Kidney (tissue), 14 donors: ENCODE measurements around the gene MPZL1. TPM values are rescaled to one million over a fixed set of nuclear protein-coding genes. Genes with fewer than 3 reads are reported as not detected.

ENCODE experiments used
- DNase-seq, 5 donors: peaks; one replicate each; pipeline ENCODE4 v3.0.0-alpha.2; 2013 to 2020
- FAIRE-seq: peaks from 2 replicates; lab custom pipeline; 2012; peaks lifted over from hg19 to GRCh38; lab: Jason Lieb, UNC
- H3K27ac ChIP-seq, 2 donors: one replicate each; pipeline ENCODE4 v1.7.0; 2013; ENCODE audit warnings: low read depth in 2 of 2, low read length in 2 of 2, inconsistent platforms in 1 of 2
- H3K27me3 ChIP-seq: one replicate; pipeline ENCODE4 v1.7.1; 2013; ENCODE audit warnings: low read length, inconsistent platforms; ENCODE audit not compliant: control insufficient read depth, insufficient read depth
- H3K36me3 ChIP-seq, 3 donors: one replicate each; pipeline versions ENCODE4 v1.7.0 to v1.7.1; 2013; ENCODE audit warnings: low read length in 3 of 3, control low read depth in 1 of 3, inconsistent platforms in 1 of 3; ENCODE audit not compliant: insufficient read depth in 3 of 3, control insufficient read depth in 2 of 3
- H3K4me1 ChIP-seq, 3 donors: one replicate each; pipeline versions ENCODE4 v1.7.0 to v1.7.1; 2013; ENCODE audit warnings: low read length in 3 of 3, inconsistent platforms in 1 of 3, low read depth in 1 of 3; ENCODE audit not compliant: control insufficient read depth in 2 of 3, insufficient read depth in 2 of 3
- H3K4me3 ChIP-seq, 3 donors: one replicate each; pipeline versions ENCODE4 v1.7.0 to v1.8.1; 2013; ENCODE audit warnings: low read length in 3 of 3, control low read depth in 1 of 3, inconsistent platforms in 1 of 3
- H3K9ac ChIP-seq, 3 donors: one replicate each; pipeline versions ENCODE4 v1.7.0 to v1.7.1; 2013; ENCODE audit warnings: low read length in 3 of 3, control low read depth in 1 of 3, inconsistent platforms in 1 of 3
- H3K9me3 ChIP-seq, 3 donors: one replicate each; pipeline versions ENCODE4 v1.7.0 to v1.7.1; 2013; ENCODE audit warnings: low read length in 3 of 3, control low read depth in 1 of 3, inconsistent platforms in 1 of 3; ENCODE audit not compliant: control insufficient read depth in 2 of 3, insufficient read depth in 1 of 3
- intact Hi-C: fragments of 100-400 bp; cut with DNase I; formaldehyde crosslinking; loops from one replicate; pipeline ENCODE4 v1.11.1; 2022
- polyA plus RNA-seq: library from polyadenylated mRNA; stranded (reverse); fragments of 350-450 nt; fragmentation: Illumina TruSeq; extraction: RNeasy Lipid Tissue Mini Kit (QIAGEN cat#74804); gene quantifications from one replicate; pipeline ENCODE4 v1.2.3, GENCODE V29; 2014; ENCODE audit warnings: low read depth, low replicate concordance; ENCODE audit not compliant: insufficient read depth
- total RNA-seq: library from RNA; stranded (reverse); fragmentation: NEBNext Ultra II Directional; extraction: Animal tissue kit (Norgen Biotek cat#: 25700); gene quantifications from one replicate; pipeline ENCODE4 v1.2.1, GENCODE V29; 2021
- TF ChIP-seq, protein P1 (sequence below): IDR thresholded peaks from 3 replicates; pipeline ENCODE4 v1.5.1; 2012; ENCODE audit warnings: mild to moderate bottlenecking, moderate library complexity, borderline replicate concordance; ENCODE audit not compliant: insufficient read depth; ENCODE audit errors: extremely low read depth
- donor health status: control.
- donor health status: control.
- donor health status: control.
- donor health status: control.
- donor health status: control.
- donor health status: DM: yes; HTN: yes; CAD: no.
- donor health status: Normal renal cell carcinoma (clear cell type).

MPZL1 gene
- total and polyA plus RNA-seq, 2 donors from 2014 or later: 42.1 to 98.3 TPM

DNA sequence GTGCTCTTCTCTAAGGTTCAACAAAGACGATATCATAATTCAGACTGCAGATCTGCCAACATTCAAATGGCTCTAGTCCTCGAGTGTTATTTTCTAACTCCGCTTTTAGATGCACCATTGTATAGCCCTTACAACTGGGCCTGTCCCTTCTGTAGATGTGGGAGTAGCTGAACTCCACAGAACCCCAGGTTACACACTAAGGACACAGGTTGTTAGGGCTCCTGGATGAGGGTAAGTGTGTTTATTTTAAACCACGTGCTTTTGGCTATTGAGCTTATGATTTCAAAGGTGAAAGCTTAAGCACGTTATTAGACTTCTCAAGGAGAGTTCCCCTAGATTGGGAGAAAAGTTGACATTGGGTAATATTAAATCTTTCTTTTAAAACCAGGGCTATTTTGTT lies 64.7 kb downstream of the MPZL1 start:
- no peaks in the 10 kb centered on the region for H3K27me3 ChIP-seq
- intact Hi-C loops: no loop called here
- H3K9me3 ChIP-seq: no peaks in the 10 kb centered on the region
- H3K4me3 ChIP-seq: no peak overlapping the region
- no peak overlapping the region for H3K9ac ChIP-seq
- H3K36me3 ChIP-seq: peaks cover 2 to 6% (median 3%) of the 10 kb centered on the region in 3 donors
- TF ChIP-seq, protein P1, sequence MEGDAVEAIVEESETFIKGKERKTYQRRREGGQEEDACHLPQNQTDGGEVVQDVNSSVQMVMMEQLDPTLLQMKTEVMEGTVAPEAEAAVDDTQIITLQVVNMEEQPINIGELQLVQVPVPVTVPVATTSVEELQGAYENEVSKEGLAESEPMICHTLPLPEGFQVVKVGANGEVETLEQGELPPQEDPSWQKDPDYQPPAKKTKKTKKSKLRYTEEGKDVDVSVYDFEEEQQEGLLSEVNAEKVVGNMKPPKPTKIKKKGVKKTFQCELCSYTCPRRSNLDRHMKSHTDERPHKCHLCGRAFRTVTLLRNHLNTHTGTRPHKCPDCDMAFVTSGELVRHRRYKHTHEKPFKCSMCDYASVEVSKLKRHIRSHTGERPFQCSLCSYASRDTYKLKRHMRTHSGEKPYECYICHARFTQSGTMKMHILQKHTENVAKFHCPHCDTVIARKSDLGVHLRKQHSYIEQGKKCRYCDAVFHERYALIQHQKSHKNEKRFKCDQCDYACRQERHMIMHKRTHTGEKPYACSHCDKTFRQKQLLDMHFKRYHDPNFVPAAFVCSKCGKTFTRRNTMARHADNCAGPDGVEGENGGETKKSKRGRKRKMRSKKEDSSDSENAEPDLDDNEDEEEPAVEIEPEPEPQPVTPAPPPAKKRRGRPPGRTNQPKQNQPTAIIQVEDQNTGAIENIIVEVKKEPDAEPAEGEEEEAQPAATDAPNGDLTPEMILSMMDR: no peak
- no peaks in the 10 kb centered on the region for H3K4me1 ChIP-seq
- no peak for DNase-seq
- no peak for FAIRE-seq
- no peak overlapping the region for H3K27ac ChIP-seq

DNA sequence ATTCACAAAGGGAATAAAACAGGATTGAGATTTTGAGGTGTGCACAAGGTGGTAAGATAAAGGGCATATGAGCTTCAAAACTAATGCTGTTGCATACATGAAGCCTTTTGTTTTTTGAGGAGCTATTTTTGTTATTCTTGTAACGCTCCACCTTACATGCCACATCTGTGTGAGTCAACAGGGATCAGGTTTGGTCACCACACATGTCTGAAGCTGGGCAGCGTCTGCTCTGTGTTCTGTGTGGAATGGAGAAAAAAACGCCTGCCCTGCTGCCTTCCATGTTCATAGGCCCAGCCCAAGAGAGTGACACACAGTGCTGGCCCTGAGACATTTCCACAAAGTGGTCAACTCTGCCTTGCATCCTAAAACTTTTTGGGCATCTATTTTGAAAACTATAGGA lies 67.7 kb downstream of the MPZL1 start:
- Histone ChIP-seq H3K27me3 (no peaks in the 10 kb centered on the region), H3K36me3 (peaks cover 0 to 6% (median 2%) of the 10 kb centered on the region in 3 donors), H3K9ac (no peak overlapping the region), H3K4me1 (no peaks in the 10 kb centered on the region), H3K27ac (no peak overlapping the region), H3K9me3 (no peaks in the 10 kb centered on the region), H3K4me3 (no peak overlapping the region)
- FAIRE-seq: no peak
- TF ChIP-seq, protein P1: no peak
- DNase-seq: no peak
- intact Hi-C loops: no loop called here

DNA sequence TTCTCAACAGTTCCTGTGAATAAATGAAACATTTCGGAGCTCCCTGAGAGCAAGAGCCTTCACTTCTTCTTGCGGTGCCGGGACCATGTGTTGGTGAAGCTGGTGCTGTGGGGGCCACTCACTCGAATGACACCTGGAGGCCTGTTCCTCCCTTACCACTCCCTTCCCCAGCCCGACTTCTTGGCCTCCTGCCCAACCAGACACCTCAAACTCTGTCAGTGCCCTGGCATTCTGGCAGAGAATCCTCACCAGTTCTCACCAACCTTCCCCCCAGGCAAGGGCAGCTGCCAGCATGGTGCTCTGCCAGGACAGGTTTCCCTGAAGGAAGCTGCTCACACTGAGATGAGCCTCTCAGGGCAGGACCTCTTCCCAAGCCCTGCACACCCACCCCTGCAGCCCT lies 68.3 kb downstream of the MPZL1 start:
- TF ChIP-seq, protein P1: no peak
- H3K4me1 ChIP-seq: no peaks in the 10 kb centered on the region
- no peak for DNase-seq
- no peaks in the 10 kb centered on the region for H3K9me3 ChIP-seq
- no peak overlapping the region for H3K27ac ChIP-seq
- no peak overlapping the region for H3K9ac ChIP-seq
- H3K27me3 ChIP-seq: no peaks in the 10 kb centered on the region
- no peak for FAIRE-seq
- intact Hi-C loops: no loop called here
- no peak overlapping the region for H3K4me3 ChIP-seq
- H3K36me3 ChIP-seq: peaks cover 0 to 6% (median 2%) of the 10 kb centered on the region in 3 donors
